B cell (primary cell): Measurements from ENCODE around the gene OGDH.

Experiments used
- EZH2 ChIP-seq: IDR thresholded peaks from 2 replicates; pipeline ENCODE4 v1.6.1; 2012; ENCODE audit warnings: borderline replicate concordance, low read depth, mild to moderate bottlenecking, moderate library complexity, low read length; ENCODE audit not compliant: insufficient read depth, poor library complexity, severe bottlenecking
- TF ChIP-seq, protein P1 (sequence below): fragments of 200-600 bp; IDR thresholded peaks from one replicate; pipeline ENCODE4 v1.8.0; 2022; ENCODE audit warnings: antibody characterized with exemption, mild to moderate bottlenecking

GRCh38 chr7:44757311-44757710 is 150.9 kb downstream of the OGDH start:
- no peak for TF ChIP-seq EZH2
- TF ChIP-seq, protein P1, sequence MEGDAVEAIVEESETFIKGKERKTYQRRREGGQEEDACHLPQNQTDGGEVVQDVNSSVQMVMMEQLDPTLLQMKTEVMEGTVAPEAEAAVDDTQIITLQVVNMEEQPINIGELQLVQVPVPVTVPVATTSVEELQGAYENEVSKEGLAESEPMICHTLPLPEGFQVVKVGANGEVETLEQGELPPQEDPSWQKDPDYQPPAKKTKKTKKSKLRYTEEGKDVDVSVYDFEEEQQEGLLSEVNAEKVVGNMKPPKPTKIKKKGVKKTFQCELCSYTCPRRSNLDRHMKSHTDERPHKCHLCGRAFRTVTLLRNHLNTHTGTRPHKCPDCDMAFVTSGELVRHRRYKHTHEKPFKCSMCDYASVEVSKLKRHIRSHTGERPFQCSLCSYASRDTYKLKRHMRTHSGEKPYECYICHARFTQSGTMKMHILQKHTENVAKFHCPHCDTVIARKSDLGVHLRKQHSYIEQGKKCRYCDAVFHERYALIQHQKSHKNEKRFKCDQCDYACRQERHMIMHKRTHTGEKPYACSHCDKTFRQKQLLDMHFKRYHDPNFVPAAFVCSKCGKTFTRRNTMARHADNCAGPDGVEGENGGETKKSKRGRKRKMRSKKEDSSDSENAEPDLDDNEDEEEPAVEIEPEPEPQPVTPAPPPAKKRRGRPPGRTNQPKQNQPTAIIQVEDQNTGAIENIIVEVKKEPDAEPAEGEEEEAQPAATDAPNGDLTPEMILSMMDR, result no peak
